Measurements from ENCODE around the gene FRS2. TPM values are rescaled to one million over a fixed set of nuclear protein-coding genes. Genes with fewer than 3 reads are reported as not detected.

Gene FRS2
- total and polyA plus RNA-seq, 9 of the 15 experiments (the other 6 are each of a cell fraction or from before 2014, with no cell fraction given), result 1.0 to 9.1 (median 6.0) TPM

GRCh38 chr12:69610729-69611128, 140.5 kb downstream of the FRS2 start, which contains the start of gene LRRC10:
Gene LRRC10 (minus strand): TSS chr12:69610907. CDS start chr12:69610838, 69 bp downstream.
- Histone ChIP-seq H3K4me2 (ENCODE audit: insufficient read depth, low read length) (peak within 1 kb of the TSS; percentile 27; the same call in 1 of the 2 replicates), H4K20me1 (replicated peaks; ENCODE audit: control insufficient read depth, insufficient read depth, low read length) (no peaks in the 10 kb centered on the region), H2AFZ (ENCODE audit: low read depth, low read length) (peak within 1 kb of the TSS; percentile 64), H3K9ac (ENCODE audit: insufficient read depth in 1 of 2, low read depth in 2 of 2, low read length in 2 of 2) (peak within 1 kb of the TSS in 1 of 2 experiments; percentile 62; a peak in 2 of 4 replicates), H3K36me3 (ENCODE audit: control insufficient read depth, insufficient read depth, low read length) (no peaks in the 10 kb centered on the region), H3K4me3 (no peak within 1 kb of the TSS), H3K4me1 (replicated peaks in 1 of 2; ENCODE audit: control insufficient read depth in 2 of 2, insufficient read depth in 2 of 2, low read length in 2 of 2) (peaks cover 14 to 16% of the 10 kb centered on the region in 2 experiments), H3K79me2 (ENCODE audit: control insufficient read depth, insufficient read depth, low read length) (no peaks in the 10 kb centered on the region), H3K9me1 (ENCODE audit: control insufficient read depth, insufficient read depth, low read length) (no peaks in the 10 kb centered on the region), H3K27me3 (ENCODE audit: control insufficient read depth in 2 of 2, insufficient read depth in 2 of 2, low read length in 2 of 2) (no peaks in the 10 kb centered on the region; a peak in 1 of 5 replicates), H3K9me3 (replicated peaks; ENCODE audit: control insufficient read depth, insufficient read depth, low read depth, low read length) (0 out of 2 replicates have a peak, but pooled peaks cover 3% of the 10 kb centered on the region), H3K27ac (ENCODE audit: extremely low read depth, low read depth, low read length) (no peak within 1 kb of the TSS)
- ATAC-seq, result peak; percentile 62
- no peak for FAIRE-seq
- ChIA-PET POLR2A (interaction anchor here (1.1 to 1.8 kb wide), 4 partner anchors 11 to 18 kb away, joined by 3 to 6 read pairs (median 4); no protein-coding TSS in a partner anchor), CTCF (ENCODE audit: low intra/inter-chr PET ratio) (no interaction called here)
- peak in 2 of 4 experiments; percentile 27 to 48 for DNase-seq (ENCODE audit: extremely low read depth in 1 of 4, low spot score in 3 of 4)
- WGBS (ENCODE audit: insufficient coverage, low coverage, missing lambda C conversion rate), result 42% methylated on average over 10 of the region's 11 CpGs
- BruUV-seq (replicated peaks), result no TSS peak
- intact Hi-C loops (cut with micrococcal nuclease), result no loop called here
- in situ Hi-C loops (cut with MboI), result no loop called here
- TF ChIP-seq CLOCK (CRISPR knock-in tag; IDR thresholded peaks at IDR 0.05; ENCODE audit: borderline replicate concordance), result no peak
- TF ChIP-seq CAMTA2 (CRISPR knock-in tag; conservative IDR thresholded peaks at IDR 0.05), result no peak
- TF ChIP-seq PYGO2 (tag; IDR thresholded peaks at IDR 0.05), result no peak
- TF ChIP-seq YY1 (IDR thresholded peaks at IDR 0.05; ENCODE audit: borderline replicate concordance in 1 of 3, control insufficient read depth in 1 of 3, extremely low read depth in 1 of 3, insufficient read depth in 3 of 3, insufficient read length in 1 of 3, insufficient replicate concordance in 2 of 3, low read depth in 1 of 3, low read length in 2 of 3), result peak in 1 of 3 experiments; percentile 17
- TF ChIP-seq TCF15 (CRISPR knock-in tag; IDR thresholded peaks at IDR 0.05), result no peak
- TF ChIP-seq SPI1 (IDR thresholded peaks at IDR 0.05; ENCODE audit: borderline replicate concordance, low read depth, low read length), result no peak
- TF ChIP-seq ZNF717 (CRISPR knock-in tag; IDR thresholded peaks at IDR 0.05), result no peak
- no peak for TF ChIP-seq MBD1 (CRISPR knock-in tag; IDR thresholded peaks at IDR 0.05)
- no peak for TF ChIP-seq ZNF699 (CRISPR knock-in tag; IDR thresholded peaks at IDR 0.05; ENCODE audit: insufficient replicate concordance)
- TF ChIP-seq HMG20A (CRISPR knock-in tag; conservative IDR thresholded peaks at IDR 0.05), result no peak
- no peak for TF ChIP-seq NRF1 (conservative IDR thresholded peaks at IDR 0.05 in 1 of 2, IDR thresholded peaks at IDR 0.05 in 1 of 2)
- TF ChIP-seq NR2C2 (CRISPR knock-in tag; IDR thresholded peaks at IDR 0.05), result no peak
- no peak for TF ChIP-seq NR2C2 (tag; IDR thresholded peaks at IDR 0.05)
- no peak for TF ChIP-seq SIN3A (IDR thresholded peaks at IDR 0.05; ENCODE audit: borderline replicate concordance in 2 of 2, control insufficient read depth in 1 of 2, low read depth in 2 of 2, low read length in 2 of 2)
- TF ChIP-seq ARID2 (IDR thresholded peaks at IDR 0.05), result no peak
- TF ChIP-seq ETS1 (conservative IDR thresholded peaks at IDR 0.05; ENCODE audit: control insufficient read depth, low read depth, low read length), result no peak

Data from K562 (cell line).